SKM-1 treated with dmso at 0.1 percent for 144 hours (cell line): Measurements from ENCODE around the gene CAMK4.
"Not testable (repeated sequence)": the region's sequence is repeated elsewhere in the genome, so short reads cannot be mapped to it uniquely, and the experiment has no call there.

Experiments
- DNase-seq: peaks from one replicate; lab custom pipeline; 2025; ENCODE audit not compliant: unreplicated experiment; lab: John Stamatoyannopoulos, UW

The CAMK4 gene

DNA sequence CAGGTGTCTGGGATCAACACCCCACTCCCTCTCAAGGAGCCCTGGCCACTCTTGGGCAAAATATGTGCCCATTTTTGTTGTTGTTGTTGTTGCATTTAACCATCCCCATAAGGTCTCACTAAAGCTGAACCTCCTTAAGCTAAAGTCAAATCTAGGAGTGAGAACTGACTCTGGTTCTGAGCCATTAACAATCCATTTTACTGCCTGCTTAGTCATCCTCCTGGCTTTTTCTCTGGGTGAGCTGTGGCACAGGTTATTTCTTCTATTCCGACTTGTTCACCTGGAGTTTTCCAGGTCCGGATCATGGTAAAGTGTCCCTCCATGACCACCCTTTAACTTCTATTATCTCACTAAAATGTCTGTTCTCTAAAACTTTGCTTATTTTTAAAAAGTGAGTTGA lies 85.2 kb downstream of the CAMK4 start:
- DNase-seq = no peak

DNA sequence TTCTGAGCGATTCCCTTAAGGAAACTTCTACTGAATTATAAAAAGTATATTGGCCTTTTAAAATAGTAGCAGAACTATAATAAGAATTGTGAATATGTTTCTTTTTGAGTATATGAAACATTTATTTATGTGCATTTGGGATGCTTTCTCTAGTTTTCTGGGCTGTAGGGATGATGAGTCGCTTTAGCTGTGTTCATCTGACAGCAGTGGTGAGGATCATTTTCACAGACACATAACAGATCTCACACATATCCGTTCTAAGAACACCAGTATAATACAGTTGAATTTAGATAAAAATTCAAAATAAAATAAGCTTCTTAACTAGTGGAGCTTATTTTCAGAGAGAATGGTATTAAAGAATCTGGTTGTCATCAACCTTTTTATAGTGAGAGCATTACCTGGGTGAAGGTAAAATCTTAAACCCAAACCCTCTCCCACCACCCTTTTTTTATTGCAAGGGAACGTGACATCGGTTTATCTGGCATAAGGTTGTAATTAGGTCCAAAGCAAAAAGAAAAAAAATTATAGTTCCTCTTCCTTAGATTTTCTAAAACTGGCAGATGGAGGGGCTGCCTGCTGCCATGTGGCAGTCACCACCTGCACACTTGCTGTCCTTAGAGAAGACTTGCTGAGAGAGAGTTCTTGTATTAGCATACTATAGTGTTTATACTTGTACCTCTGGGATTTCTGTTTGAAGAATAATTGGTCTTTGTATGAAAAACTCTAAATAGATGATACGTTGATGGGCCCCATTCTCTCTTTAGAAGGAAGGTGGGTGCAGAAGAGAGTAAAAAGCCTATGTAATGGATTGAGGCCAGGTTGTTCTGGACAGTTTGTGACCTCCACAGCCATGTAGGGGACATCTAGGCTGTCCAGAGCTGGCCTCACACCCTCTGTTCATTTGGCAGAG lies 86.8 kb downstream of the CAMK4 start:
- no peak for DNase-seq

- DNase-seq = no peak
Measured at GRCh38 chr5:111311666-111312065, 87.5 kb downstream of the CAMK4 start.

- DNase-seq = no peak
Measured at GRCh38 chr5:111313017-111313724, 89.0 kb downstream of the CAMK4 start.

DNA sequence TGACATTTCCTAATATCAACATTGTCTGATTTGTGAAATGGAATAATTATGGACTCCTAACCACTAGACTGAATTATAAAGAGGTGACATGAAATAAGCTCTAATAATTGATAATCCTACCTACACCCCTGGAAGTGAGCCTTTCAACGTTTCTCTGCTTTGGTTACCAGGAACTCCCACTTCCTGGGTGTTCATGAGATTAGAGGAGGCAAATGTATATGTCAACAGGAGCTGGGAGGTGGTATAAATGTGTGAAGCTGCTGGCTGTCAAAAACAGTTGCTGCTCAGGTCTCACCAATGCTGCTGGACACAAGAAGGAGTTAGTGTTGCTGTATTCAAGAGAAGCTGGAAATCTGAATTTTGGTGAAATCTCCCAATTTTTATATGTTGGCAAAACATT lies 96.8 kb downstream of the CAMK4 start:
- no peak for DNase-seq

DNA sequence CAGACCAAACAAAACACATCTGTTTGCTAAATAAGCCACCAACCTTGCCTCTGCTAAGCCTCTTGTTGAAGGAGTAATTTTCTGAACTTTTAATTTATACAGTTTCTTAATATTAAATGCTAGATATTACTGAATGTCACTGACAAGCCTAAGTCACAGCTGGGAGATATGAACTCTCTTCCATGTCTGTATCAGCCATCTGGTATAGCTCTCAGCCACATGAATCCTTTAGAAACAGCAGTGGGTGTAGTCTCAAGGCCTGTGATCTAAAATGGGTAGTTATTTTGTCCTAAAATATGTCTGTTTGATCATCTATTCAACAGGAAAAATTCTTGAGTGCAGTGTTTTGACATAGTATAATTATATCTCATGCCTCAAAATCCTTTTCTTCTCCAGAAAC lies 97.2 kb downstream of the CAMK4 start:
- DNase-seq = no peak

DNA sequence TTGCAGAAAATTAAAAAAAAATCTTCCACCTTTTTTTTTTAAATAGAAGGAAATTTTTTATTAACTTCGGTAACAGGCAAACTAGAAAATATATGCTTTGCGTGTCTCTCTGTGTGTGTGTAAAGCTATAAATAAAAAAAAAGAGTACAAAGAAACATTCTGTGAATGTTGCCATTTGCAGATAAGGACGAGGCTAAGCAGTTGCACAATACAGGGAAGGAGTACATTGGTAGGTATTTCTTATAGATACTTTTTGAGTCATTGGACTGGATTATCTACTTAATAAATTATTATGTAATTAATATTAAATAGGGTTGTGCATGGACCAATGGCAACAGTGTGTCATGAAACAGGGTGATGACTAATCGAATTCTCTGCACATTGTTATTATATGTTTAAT lies 102.4 kb downstream of the CAMK4 start:
- DNase-seq = no peak

GRCh38 chr5:111337133-111337532 lies 112.9 kb downstream of the CAMK4 start:
- no peak for DNase-seq

- no peak for DNase-seq
Measured at GRCh38 chr5:111337688-111338087, 113.5 kb downstream of the CAMK4 start.

- DNase-seq = no peak
Measured at GRCh38 chr5:111345731-111346130, 121.5 kb downstream of the CAMK4 start.

DNA sequence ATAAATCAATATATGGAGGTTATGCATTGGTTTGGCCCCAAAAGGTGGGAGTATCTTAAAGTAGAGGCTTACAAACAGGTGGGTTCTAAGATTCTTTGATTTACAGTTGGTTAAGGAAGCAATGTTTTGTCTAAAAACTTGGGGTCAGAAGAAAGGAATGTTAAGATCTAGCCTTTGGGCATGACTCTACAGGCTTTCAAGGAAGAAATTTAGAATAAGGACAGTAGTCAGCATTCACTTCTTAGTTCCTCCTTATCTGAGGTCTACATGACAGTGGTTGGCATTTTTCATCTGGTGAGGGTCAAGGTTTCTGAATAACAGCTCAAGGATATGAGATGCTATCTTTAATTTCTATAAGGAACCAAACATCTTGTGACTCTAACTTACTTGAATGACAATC lies 122.8 kb downstream of the CAMK4 start:
- DNase-seq = no peak

- DNase-seq = no peak
Measured at GRCh38 chr5:111348661-111349329, 124.6 kb downstream of the CAMK4 start.

DNA sequence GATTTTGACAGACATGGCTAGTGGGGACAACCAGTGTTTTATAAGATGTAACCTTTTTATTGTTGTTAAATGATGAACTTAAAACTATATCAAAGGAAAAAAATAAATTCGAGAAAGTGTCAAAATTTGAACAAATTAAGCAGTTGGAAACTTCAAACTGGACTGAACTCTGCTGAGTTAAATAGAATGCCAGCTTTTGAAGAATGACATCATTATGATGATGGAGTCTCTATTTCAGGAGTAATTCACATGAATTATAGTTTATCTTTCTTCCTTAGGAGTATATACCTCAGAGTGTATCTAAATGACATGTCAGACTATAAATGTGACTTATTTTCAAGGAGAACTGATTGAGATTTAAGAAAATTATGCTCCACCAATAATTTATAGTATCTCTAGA lies 125.2 kb downstream of the CAMK4 start:
- DNase-seq = no peak

GRCh38 chr5:111353035-111353434 lies 128.9 kb downstream of the CAMK4 start:
- no peak for DNase-seq

DNA sequence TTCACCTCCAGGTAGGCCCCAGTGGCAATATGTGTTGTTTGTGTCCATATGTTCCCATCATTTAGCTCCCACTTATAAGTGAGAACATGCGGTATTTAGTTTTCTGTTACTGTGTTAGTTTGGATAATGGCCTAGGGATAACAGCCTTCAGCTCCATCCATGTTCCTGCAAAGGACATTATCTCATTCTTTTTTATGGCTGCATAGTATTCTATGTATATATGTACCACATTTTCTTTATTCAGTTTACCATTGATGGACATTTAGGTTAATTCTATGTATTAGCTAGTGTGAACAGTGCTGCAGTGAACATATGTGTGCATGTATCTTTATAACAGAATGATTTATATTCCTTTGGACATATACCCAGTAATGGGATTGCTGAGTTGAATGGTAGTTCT lies 134.5 kb downstream of the CAMK4 start:
- DNase-seq = not testable (repeated sequence)

DNA sequence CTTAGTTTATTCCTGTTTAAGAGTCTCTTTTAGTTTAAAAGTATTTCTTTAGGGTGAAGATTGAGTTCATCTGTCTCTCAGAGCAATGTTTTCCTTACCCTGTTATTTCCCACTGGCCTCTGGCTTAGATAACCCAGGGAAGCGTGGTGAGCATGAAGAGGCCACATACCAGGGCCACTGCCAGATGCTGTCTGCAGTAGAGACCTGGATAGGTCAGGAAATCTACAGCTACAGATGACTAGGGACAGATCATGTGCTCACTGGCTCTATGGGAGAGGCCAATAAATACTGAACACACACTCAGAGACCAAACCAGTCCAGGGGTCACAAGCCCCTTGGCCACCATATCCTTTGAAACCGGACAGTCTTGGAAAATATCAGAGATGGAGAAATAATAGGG lies 136.0 kb downstream of the CAMK4 start:
- DNase-seq = no peak

DNA sequence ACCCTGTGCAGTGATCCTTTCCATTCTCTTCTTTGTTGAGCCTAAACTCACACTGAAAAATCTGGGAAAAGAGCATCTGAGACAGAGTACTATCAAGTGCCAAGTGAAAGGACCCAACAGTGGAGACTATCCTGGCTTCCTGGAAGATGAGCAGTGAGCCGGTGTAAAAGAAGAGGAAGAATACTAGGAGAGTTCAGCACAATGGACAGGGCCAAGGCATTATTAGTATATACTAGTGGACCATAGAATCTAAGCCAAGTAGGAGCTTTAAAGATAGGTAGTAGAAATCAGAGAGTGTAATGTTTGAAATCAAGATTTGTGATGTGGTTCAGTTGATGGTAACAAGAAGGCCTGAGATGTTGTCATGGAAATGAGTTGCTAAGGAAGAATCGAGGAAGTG lies 140.8 kb downstream of the CAMK4 start:
- no peak for DNase-seq

- no peak for DNase-seq
Measured at GRCh38 chr5:111366388-111366787, 142.2 kb downstream of the CAMK4 start.

DNA sequence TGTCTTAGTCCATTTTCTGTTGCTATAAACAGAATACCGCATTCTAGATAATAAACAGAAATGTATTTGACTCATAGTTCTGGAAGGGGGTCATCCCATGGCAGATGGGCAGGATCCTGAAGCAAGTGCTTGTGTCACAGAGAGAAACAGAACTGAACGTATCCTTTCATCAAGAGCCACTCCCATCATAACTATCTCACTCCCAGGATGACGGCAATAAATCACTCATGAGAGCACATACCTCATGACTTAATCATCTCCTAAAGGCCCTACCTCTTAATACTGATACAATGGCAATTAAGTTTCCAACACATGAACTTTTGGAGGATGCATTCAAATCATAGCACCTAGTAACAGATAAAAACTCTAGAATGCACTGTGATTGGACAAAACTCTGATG lies 142.9 kb downstream of the CAMK4 start:
- DNase-seq = no peak

DNA sequence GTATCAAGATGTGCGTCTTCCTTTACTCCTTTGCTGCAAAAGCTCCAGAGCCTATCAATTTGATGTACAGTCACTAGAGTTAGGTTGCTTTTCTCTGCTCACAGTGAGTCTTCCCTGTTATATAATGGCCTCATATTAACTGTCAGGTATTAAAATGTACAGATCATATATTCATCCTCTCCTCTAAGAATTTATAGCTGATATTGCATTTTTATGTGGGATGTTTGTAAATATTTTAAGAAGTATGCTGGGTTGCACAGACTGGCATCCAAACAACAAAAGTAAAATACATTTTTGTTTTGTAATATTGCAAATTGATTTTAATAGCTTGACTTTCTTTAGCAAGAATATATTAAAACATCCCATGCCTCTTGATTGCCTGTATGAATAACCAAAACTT lies 148.6 kb downstream of the CAMK4 start:
- no peak for DNase-seq

DNA sequence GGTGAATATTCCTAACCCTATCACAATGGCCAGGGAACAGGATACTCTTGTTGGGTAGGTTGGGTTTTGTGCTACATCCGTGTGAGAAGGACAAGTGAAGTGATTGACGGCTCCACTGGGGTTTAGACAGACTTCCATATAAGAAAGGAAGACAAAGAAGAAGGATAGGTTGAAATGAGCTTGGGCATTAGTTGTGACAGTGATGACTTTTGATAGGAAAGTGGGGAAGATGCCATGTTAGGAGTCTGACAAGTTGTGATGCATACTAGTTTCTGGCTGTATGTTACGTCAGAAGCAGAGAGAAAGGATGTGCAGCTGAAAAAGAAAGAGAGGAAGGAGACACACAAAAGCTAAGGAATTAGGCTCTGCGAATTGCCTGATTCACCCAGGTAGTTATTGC lies 150.2 kb downstream of the CAMK4 start:
- no peak for DNase-seq

GRCh38 chr5:111375645-111376044 lies 151.5 kb downstream of the CAMK4 start:
- no peak for DNase-seq
